ENCODE measurements around the gene ANKFN1. TPM values are rescaled to one million over a fixed set of nuclear protein-coding genes. Genes with fewer than 3 reads are reported as not detected.

ANKFN1 gene
- total and polyA plus RNA-seq, 2 of the 13 experiments (the other 11 are each of a cell fraction or from before 2014, with no cell fraction given) = not detected

GRCh38 chr17:56150649-56151048 is 2.6 kb upstream of the ANKFN1 start:
- no peak overlapping the region for H3K27ac ChIP-seq (ENCODE audit: extremely low read length, insufficient read depth, low read length)
- ATAC-seq (peak; percentile 44; the same call in 2 of the 3 replicates), DNase-seq (ENCODE audit: low spot score) (peak; percentile 56), FAIRE-seq (no peak)
- no peak overlapping the region for H2AFZ ChIP-seq (ENCODE audit: low read length)
- no peak overlapping the region for H3K4me3 ChIP-seq (replicated peaks in 1 of 3; ENCODE audit: insufficient read depth in 1 of 3, low read depth in 2 of 3, low read length in 3 of 3)
- BruUV-seq (replicated peaks) = no TSS peak
- in situ Hi-C loops (cut with HindIII; ENCODE audit: extremely low pct_ligation_motif_present, low pct_unique_long_range_greater_than_20kb) = no loop called here
- no peak overlapping the region for H3K9ac ChIP-seq (ENCODE audit: insufficient read depth, low read depth, low read length)
- POLR2A ChIA-PET = no interaction called here
- no peaks in the 10 kb centered on the region for H3K27me3 ChIP-seq (ENCODE audit: control insufficient read depth in 1 of 2, insufficient read depth in 2 of 2, low read length in 2 of 2)
- no peak overlapping the region for H3K4me2 ChIP-seq (ENCODE audit: low read depth, low read length)
- H3K4me1 ChIP-seq (ENCODE audit: insufficient read depth, low read length) = peaks cover 10% of the 10 kb centered on the region; the same call in 1 of the 2 replicates
- intact Hi-C loops (cut with micrococcal nuclease; ENCODE audit: unreplicated experiment) = no loop called here
- TF ChIP-seq FOXA1 (IDR thresholded peaks at IDR 0.05) (no peak), FOXA1 (CRISPR knock-in tag; IDR thresholded peaks at IDR 0.05) (peak; percentile 56; the same call in 1 of the 2 replicates), FOSL2 (CRISPR knock-in tag; IDR thresholded peaks at IDR 0.05) (peak; percentile 75), RFX3 (CRISPR knock-in tag; IDR thresholded peaks at IDR 0.05) (no peak), ATF3 (CRISPR knock-in tag; IDR thresholded peaks at IDR 0.05) (0 out of 2 replicates have a peak, but pooled peaks have one; percentile 54)
- H3K79me2 ChIP-seq (ENCODE audit: insufficient read depth, low read length) = no peaks in the 10 kb centered on the region
- CTCF ChIA-PET (ENCODE audit: low intra/inter-chr PET ratio, low total read pairs) = no interaction called here
- 13% methylated on average over 4 of the region's 4 CpGs for WGBS (ENCODE audit: low lambda C conversion rate)
- no peaks in the 10 kb centered on the region for H4K20me1 ChIP-seq (ENCODE audit: insufficient read depth, low read length)
- H3K9me3 ChIP-seq (ENCODE audit: low read length) = no peaks in the 10 kb centered on the region; the same call in 1 of the 2 replicates
- no peaks in the 10 kb centered on the region for H3K36me3 ChIP-seq (replicated peaks in 1 of 2; ENCODE audit: control insufficient read depth in 1 of 2, insufficient read depth in 2 of 2, low read length in 2 of 2)

- no peak for ATAC-seq
- no peak for DNase-seq (ENCODE audit: low spot score)
- 30% methylated on average over 4 of the region's 4 CpGs for whole genome bisulfite sequencing (ENCODE audit: low lambda C conversion rate)
- no peaks in the 10 kb centered on the region for H3K79me2 ChIP-seq (ENCODE audit: insufficient read depth, low read length)
- H3K4me3 ChIP-seq (replicated peaks in 1 of 3; ENCODE audit: insufficient read depth in 1 of 3, low read depth in 2 of 3, low read length in 3 of 3) = no peak overlapping the region
- in situ Hi-C loops (cut with HindIII; ENCODE audit: extremely low pct_ligation_motif_present, low pct_unique_long_range_greater_than_20kb) = no loop called here
- H3K27me3 ChIP-seq (ENCODE audit: control insufficient read depth in 1 of 2, insufficient read depth in 2 of 2, low read length in 2 of 2) = no peaks in the 10 kb centered on the region; a peak in 1 of 5 replicates
- H3K27ac ChIP-seq (ENCODE audit: extremely low read length, insufficient read depth, low read length) = no peak overlapping the region
- ChIA-PET CTCF (ENCODE audit: low intra/inter-chr PET ratio, low total read pairs) (no interaction called here), POLR2A (no interaction called here)
- no peak overlapping the region for H2AFZ ChIP-seq (ENCODE audit: low read length)
- H3K36me3 ChIP-seq (replicated peaks in 1 of 2; ENCODE audit: control insufficient read depth in 1 of 2, insufficient read depth in 2 of 2, low read length in 2 of 2) = no peaks in the 10 kb centered on the region
- no peaks in the 10 kb centered on the region for H4K20me1 ChIP-seq (ENCODE audit: insufficient read depth, low read length)
- no peak for FAIRE-seq
- no TSS peak for BruUV-seq (replicated peaks)
- H3K9me3 ChIP-seq (ENCODE audit: low read length) = no peaks in the 10 kb centered on the region
- no peak overlapping the region for H3K4me2 ChIP-seq (ENCODE audit: low read depth, low read length)
- TF ChIP-seq GATAD1 (CRISPR knock-in tag; IDR thresholded peaks at IDR 0.05) (no peak), NKX3-1 (CRISPR knock-in tag; IDR thresholded peaks at IDR 0.05) (no peak), ATM (IDR thresholded peaks at IDR 0.05; ENCODE audit: borderline replicate concordance) (no peak), POLR2AphosphoS2 (IDR thresholded peaks at IDR 0.05; ENCODE audit: low read depth, low read length) (no peak), ISL2 (CRISPR knock-in tag; IDR thresholded peaks at IDR 0.05) (no peak), CEBPG (CRISPR knock-in tag; IDR thresholded peaks at IDR 0.05) (no peak)
- intact Hi-C loops (cut with micrococcal nuclease; ENCODE audit: unreplicated experiment) = no loop called here
- no peak overlapping the region for H3K9ac ChIP-seq (ENCODE audit: insufficient read depth, low read depth, low read length)
- H3K4me1 ChIP-seq (ENCODE audit: insufficient read depth, low read length) = no peaks in the 10 kb centered on the region
These were observed 4.6 kb downstream of the ANKFN1 start for GRCh38 chr17:56157845-56158244.

All from HepG2 (cell line).